ENCODE data around the gene GNAO1.

DNA sequence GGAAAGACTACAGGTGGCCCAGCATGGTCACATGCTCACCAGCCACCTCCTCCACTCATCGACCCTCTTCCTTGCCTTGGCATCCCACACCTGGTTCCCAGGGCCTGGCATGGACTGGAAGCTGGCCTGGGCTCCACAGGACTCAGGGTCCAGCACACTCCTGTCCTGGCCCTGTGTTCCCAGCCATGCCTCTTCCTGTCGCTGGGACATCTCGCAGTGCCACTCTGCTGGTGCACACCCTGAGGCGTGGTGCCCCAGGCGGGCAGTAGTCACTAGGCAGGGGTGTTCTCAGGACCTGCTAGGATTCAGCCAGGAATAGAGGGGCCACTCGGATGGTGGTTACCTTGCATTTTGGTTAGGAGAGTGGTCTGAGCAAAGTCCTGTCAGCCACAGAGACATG lies 134.7 kb downstream of the GNAO1 start:
- TF ChIP-seq, protein P1, sequence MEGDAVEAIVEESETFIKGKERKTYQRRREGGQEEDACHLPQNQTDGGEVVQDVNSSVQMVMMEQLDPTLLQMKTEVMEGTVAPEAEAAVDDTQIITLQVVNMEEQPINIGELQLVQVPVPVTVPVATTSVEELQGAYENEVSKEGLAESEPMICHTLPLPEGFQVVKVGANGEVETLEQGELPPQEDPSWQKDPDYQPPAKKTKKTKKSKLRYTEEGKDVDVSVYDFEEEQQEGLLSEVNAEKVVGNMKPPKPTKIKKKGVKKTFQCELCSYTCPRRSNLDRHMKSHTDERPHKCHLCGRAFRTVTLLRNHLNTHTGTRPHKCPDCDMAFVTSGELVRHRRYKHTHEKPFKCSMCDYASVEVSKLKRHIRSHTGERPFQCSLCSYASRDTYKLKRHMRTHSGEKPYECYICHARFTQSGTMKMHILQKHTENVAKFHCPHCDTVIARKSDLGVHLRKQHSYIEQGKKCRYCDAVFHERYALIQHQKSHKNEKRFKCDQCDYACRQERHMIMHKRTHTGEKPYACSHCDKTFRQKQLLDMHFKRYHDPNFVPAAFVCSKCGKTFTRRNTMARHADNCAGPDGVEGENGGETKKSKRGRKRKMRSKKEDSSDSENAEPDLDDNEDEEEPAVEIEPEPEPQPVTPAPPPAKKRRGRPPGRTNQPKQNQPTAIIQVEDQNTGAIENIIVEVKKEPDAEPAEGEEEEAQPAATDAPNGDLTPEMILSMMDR (IDR thresholded peaks at IDR 0.05; ENCODE audit: low read length), result no peak
- TF ChIP-seq EZH2 (optimal IDR thresholded peaks at IDR 0.05; ENCODE audit: low read depth, low read length), result no peak

Data from MM.1S (cell line).